GM19455 (cell line): ENCODE measurements around the gene HMCN1.

Experiments
- ATAC-seq: cut with Tn5 transposase; IDR thresholded peaks from one replicate; pipeline ENCODE4 v1.9.1; 2021; ENCODE audit not compliant: unreplicated experiment

Gene HMCN1

DNA sequence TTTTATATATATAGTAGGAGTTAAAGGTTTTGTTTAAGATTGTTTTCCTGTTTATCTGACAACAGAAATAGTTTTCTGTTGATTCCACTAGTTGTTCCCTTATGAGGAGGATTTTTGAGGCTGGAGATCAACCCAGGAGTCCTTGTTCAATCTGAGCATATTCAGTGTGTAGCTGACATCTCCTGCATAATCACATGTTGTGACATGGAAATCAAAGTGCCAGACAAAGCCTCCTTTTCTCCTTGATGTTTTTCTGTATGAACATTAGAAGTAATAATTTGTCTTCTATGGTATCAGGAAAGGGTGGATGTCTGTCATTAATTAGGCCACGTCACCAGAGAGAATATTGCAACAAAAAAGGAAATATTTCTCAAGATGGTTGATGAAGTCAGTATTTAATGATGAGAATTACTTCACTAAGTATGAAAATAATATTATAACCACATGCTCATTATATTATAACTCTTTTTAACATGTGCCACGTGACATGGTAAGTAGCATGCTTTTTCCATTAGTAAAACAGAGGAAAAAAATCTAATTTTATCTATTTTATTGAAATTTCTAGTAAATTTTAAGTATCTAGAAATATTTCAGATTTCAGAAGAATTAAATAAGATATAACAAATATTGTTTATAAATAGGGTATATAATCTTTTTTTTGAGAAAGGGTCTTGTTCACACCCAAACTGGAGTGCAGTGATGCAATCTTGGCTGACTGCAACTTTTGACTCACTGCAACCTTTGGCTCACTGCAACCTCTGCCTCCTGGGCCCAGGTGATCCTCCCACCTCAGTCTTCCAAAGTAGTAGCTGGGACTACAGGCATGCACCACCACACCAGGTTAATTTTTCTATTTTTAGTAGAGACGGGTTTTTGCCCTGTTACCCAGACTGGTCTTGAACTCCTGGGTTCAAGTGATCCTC lies 223.5 kb downstream of the HMCN1 start:
- ATAC-seq: no peak

DNA sequence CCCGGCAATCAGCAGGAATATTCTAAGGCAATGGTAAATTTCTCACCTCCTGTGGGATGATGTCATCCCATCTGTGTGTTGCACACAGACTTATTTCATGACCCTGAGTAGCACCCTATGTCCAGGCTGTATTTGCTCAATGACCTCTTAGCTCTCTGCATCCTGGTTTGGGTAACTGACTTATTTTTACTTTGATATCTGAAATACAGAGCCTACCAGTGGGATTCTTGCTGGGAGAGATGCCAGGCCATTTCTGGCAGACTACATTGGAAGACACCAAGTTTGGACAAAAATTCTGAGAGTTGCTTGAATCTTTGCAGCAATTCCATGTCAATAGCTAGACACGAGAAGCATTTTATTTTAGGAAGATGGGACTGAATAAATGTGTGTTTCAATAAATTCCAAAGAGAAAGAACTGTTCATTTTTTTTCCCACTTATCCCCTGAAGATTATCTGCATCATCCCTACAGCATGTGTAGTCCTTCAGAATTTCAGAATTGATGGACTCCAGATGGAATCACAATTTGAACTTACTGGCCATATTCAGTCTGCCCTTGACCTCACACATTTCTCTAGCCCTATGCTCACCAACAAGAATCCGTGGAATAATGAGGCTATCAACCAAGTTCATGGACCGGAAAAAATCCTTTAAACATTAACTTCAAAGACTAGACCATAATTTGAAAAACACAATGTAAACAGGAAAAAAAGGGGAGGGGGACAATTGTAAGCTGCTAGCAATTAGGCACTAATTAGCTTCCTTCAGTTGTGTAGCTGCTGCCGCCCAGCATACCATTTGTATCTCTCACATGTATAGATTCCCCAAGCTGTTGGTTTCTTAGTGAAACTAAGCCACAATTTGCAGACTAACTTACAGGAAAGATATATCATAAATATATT lies 226.5 kb downstream of the HMCN1 start:
- ATAC-seq: no peak

DNA sequence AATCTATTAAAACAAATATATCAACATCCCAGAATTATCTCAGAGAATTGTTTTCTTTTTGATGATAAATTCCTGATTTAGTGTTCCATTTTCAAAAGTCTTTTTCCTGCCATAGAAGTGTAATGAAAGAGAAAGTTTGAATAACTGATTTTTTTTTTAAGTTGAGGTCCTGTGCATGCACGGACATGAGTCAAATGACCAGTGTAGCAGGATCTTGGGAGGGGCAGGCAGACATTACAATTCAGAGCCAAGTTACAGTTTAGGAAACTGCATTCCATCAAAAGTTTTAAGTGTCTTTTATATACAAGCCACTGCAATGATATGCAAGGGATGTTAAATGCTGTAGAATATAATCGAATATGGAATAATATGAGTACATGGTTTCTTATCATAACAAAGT lies 227.5 kb downstream of the HMCN1 start:
- ATAC-seq: no peak

DNA sequence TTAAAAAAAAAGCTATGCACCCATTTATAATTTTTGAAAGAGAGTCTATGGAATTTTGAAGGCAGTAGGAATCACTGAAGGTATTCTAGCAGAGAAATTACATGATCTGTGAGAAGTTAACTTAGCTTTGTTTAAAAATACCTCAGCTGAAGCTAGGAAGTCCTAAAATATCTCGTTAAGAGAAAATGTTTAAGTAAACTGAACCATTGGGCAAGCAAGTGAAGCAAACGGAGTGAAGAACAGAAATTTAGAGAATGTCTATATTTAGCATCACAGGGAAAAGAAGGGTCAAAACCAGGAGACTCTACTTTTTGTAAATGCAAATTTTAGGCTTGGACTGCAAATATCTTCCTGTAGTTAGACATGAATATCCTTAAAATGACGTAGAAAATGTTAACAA lies 230.8 kb downstream of the HMCN1 start:
- ATAC-seq: no peak

DNA sequence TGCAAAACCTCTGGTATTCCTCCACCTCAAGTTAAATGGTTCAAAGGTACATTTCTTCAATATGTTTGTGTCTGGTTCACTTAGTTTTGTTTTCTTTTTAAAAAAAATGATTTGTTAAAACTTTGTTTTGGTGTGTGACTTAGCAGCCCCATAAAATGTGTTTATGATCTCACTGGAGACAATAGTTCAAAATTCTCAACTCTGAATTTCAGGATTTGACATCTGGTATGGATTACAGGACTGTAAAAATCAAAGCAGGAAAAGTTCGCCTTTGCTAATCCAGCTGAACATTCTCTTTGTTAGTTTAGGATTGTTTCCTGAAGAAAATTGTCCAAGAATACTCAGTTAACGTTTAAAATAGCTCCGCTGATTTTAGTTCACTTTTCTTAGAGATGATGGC lies 231.7 kb downstream of the HMCN1 start:
- no peak for ATAC-seq

DNA sequence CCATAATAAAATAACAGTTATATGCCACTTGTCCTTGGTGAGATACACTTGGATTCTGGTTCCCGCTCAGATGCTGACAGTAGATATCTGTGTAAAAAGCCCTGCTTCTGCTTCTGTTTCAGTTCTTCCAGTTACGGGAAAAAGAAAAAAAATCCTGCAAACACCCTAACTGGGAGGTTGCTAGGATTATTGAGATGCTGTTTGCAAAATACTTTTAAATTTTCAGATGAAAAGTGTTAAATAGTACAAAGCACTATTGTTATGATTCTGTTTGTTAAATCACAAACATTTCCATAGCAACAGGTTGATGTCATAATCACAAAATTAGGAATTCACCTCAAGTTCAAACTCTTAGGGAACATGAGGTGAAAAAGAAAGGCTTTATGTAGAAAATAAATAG lies 232.3 kb downstream of the HMCN1 start:
- no peak for ATAC-seq

DNA sequence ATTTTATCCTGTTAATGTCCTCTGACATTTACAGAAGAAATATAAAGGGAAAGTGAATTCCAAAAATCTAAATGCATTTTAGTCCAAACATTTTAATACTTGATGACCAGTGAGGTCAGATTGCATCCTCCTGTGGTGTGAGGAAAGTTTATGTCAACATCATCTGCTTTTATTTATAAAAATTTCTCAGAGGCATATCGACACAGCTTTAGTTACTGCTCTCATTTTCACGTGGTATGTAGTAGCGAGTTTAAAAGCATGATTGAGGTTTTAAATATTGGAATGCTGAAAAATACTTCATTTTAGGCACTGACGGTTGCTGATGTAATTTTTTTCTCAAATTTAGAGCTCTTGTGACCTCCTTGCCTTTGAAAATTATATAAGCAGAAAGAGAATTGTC lies 234.8 kb downstream of the HMCN1 start:
- no peak for ATAC-seq

DNA sequence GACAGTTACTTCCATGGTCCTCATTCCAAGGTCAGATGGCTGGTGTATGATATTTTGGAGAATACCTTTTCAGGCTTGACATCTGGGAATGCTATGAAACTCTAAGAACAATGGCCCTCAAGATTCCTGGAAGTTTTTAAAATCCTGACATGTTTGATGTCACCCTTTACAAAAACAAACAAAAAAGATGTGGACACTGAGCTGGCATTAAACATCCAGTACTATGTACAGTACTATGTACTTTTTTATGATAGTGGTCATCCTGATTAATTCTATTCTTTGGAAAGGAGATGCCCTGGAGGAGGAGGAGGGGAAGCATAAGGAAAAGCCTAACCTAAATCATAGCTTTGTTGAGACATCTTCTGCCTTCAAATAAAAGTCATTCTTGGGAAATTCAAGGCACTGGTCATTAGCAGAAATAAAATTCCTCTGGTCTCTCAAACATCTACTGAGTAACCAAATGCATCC lies 235.4 kb downstream of the HMCN1 start:
- ATAC-seq: no peak

DNA sequence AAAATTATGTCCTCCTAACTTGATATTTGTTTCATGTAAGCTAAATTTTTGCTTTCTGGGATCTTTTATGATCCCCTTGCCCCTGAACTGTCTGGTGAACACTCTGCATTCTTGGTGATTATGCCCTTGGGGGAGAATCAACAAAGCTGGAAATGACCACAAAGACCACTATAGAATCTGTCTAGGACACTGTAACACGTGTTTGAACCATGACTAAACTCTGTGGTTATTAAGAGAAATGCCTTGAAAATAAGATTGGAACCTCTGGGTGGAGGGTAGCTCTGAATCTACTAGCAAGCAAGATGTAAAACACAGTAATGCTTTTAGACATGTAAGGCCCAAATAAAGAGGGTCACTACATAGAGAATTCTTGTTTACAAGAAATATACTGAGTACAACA lies 237.5 kb downstream of the HMCN1 start:
- no peak for ATAC-seq

DNA sequence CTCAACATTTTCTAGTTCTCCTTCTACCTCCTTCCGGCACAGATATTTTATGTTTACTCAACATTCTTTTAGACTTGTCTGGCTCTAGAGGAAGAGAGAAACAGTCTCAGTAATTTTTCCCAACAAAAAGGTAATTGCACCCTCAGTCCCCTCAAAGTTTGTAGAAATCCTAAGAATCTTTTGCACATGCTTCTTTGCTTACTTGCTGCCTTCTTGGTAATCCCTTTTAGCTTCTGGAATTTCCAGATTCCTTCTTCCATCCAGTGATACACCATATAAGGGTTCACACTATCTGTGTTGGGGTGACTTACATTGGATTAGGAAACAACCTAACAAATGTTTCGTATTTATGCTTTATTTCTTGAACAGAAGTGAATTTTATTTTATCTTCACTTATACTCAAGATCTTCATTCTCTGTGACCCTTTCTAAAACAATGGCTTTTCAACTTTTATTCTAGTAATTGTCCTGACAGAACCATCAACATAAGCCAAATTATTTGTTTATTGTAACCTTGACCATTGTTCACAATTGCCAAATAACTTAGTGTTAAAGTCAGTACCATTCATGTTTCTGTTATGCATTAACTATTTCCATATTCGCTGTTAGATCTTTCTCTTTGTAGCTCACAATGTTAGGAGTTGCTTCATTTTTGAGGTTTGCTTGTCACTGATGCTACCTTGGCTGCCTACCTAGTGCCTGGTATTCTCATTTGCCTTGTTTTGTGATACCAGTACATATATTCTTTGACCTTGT lies 238.1 kb downstream of the HMCN1 start:
- no peak for ATAC-seq

DNA sequence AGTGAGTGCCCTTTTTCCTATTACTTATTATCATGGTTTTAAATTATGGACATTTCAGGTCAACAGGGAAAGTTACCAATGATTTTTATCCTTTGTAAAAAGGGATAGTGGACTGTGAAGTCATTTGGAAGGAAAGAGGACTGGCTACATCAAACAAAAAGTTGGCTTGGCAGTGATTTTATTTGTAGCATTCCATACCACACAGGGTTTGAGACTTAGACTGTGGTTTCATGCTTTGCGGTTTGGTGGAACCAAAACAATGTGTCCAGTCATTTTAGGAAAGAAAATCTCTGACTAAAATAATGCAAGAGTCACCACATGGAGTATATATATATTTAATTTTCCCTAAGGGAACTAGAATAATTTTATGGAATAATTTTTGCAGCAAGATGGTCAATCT lies 239.5 kb downstream of the HMCN1 start:
- ATAC-seq: no peak

DNA sequence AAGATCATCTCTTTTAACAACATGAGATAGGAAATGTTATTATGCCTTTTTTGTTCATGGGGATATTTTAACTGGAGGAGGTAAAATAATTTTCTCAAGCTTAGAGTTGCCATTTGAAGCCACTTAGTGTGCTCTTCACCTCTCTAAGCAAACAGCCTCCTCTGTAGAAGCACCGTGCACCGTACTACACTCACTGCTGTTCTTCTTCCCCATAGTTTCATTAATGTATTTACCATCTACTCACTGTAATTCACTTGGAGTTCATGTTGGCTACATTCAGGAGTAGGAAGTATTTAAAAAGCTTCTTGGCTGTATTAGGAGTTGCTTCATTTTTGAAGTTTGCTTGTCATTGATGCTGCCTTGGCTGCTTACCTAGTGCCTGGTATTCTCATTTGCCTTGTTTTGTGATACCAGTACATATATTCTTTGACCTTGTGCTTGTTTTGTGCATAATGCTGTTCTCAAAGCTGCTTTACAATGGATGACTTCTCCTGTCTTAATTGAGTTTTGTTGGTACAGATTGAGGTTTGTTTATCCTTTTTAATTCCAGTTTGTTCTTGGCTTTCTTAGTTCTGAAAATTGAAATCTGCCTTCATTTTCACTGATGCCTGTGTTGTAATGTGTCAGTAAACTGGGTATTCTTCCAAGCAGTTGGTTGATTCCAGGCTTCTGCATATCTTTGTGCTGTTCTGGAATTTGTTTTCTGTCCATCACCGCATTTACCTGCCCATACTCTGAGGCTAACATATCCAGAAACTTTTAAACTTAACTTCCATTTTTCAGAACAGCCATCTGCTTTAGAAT lies 240.4 kb downstream of the HMCN1 start:
- no peak for ATAC-seq

DNA sequence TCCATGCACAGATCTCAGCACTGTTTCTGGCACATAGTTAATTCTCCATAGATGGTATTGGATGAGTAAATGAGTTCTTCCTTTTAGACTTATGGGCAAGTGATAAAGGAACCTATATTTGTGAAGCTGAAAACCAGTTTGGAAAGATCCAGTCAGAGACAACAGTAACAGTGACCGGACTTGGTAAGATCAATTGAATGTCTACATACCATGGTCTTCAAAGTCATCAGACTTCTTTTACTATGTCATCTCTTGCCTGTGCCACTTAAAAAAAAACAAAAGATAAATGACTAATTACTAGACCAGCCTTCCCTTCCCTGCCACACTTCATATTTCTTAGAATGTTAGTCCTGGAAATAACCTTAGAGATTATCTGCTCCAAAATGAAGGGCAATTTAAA lies 246.7 kb downstream of the HMCN1 start:
- no peak for ATAC-seq

DNA sequence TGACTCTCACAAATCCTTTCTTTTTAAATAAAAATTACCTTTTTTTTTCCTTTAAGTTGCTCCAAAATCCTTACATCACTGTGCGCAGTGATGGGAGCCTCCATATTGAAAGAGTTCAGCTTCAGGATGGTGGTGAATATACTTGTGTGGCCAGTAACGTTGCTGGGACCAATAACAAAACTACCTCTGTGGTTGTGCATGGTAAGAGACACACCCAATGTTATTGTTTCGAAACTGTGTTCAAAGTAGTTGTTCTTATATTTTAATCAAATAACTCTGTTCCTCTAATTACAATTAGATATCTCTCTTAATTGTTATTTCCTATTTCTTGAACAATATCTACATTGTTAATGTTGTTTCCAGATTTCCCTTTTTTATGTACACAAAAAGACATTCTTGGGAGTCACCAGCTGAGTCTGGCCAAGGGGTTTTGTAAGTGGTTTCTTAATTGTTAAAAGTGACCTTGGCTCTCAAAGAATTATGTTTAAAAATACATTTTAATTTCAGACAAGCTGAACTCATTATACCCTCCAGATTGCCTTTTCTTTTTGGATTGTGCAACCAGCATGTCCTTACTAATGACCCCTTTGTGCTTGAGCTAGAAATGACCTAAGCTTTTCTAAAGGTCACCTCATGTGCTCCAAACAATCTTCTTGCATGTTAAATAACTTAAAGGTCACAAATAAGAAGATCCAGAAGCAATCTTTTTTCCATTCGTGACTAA lies 250.1 kb downstream of the HMCN1 start:
- no peak for ATAC-seq

DNA sequence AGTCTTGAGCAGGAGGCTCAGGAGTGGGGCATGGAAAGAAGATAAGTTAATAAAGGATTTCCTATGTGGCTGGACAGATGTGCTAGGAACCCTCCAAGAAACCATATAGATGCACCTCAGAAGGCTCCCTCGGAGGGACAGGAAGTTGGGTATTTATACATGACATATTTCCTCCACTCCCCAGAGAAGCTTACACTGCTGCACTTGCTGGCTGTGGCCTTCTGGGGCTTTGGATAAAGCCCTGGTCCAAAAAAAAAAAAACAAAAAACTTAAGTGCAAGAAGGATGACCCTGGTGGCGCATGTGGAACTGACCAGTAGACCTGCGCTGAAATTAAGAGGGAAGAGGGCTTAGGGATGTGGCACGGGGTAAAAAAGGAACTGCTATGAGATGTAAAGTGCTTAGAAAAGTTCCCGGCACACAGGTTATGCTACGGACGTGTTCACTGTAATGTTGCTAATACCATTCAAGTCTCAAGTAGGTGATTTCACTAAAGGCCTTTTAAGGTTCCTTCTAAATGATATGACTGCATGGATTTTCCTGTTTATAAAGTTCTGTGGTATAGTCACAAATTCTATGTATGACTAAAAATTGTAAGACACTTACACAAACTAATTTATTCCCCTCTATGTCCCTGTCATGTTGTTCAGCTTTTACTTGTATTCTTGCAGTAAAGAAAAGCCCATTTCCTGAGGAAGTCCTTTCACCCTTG lies 253.6 kb downstream of the HMCN1 start:
- ATAC-seq: no peak

DNA sequence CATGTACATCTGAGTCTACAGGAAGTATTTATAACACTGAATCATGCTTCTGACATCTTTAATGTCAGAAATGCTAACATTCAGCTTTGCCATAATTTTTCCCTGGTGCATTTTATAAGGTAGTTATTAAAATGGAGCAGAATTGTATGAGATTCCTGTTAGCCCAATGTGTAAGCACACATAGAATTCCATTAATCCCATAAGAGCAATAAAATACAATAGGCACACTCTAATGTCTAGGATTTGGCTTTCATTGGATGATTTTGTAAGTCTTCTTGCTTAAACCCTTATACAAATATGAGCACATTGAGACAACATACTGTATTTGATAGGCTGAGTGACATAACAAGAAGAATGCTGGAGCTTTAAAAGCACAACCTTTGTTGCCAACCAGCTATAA lies 256.4 kb downstream of the HMCN1 start:
- no peak for ATAC-seq

DNA sequence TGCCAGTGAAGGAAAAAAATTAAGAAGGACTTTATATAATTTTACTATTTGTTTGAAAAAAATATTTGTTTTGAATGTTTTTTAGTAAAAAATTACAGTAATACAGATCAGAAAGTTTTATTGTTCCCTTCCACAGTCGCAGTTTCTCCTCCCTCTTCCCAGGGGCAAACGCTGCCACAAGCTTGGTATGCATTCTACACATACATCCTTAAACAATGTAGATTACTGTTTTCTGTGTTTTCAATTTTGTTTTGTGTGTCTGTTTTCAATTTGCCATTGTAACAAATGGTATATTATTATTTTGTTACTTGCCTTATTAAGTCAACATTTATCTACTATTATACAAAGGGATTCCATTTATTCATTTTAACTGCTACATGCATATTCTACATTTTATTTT lies 257.1 kb downstream of the HMCN1 start:
- ATAC-seq: no peak

DNA sequence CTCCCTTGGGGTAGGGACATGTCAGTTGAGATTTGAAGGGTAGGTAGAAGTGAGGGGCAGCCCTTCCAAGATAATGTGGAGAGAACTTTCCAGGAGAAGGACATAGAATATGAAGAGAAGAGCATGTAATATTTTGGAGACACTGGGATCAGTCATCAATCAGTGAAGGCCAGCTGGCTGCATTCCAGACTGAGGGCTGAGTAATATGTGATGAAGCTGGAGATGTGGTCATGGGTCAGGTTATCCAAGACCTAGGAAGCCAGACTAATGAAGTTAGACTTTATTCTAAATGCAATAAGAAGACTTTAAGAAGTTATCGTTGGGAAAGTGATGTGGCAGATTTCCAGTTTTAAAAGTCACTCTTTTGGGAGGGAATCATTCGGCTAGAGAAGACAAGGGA lies 262.0 kb downstream of the HMCN1 start:
- no peak for ATAC-seq

DNA sequence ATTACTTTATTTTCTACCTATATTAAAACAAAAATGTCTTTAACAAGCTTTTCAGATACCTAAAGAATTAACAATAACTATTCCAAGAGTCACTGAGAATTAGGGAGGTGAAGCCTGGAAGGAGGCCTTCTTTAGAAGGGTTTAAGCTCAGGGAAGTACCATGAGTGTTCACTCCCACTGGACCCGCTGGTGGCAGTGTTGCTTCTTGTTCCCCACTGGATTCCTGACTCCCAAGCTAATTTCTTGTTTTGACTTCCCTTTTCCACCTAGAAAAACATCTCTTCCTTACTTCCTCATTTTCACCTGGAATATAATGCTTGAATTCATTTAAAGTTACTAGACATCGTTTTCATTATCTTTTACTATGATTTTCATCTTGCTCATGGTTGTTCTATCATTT lies 264.2 kb downstream of the HMCN1 start:
- ATAC-seq: no peak
